Measurements from ENCODE around the gene ID3. TPM values are rescaled to one million over a fixed set of nuclear protein-coding genes. Genes with fewer than 3 reads are reported as not detected.
A peak's percentile ranks its signal among the peaks of the same experiment; 100 is the strongest.

The ID3 gene
- total RNA-seq, 1 donor from 2014 or later = 86.9 TPM

- Mint-ChIP-seq H3K27ac (ENCODE audit: unreplicated experiment) (peak overlapping the region; percentile 93), H3K36me3 (ENCODE audit: unreplicated experiment) (no peaks in the 10 kb centered on the region), H3K4me1 (ENCODE audit: unreplicated experiment) (peaks cover 46% of the 10 kb centered on the region), H3K4me3 (ENCODE audit: unreplicated experiment) (peak overlapping the region; percentile 79), H3K9me3 (ENCODE audit: unreplicated experiment) (no peaks in the 10 kb centered on the region), H3K27me3 (ENCODE audit: unreplicated experiment) (no peaks in the 10 kb centered on the region)
- no peak for TF ChIP-seq CTCF (IDR thresholded peaks at IDR 0.05)
- no peak for DNase-seq (ENCODE audit: extremely low spot score, unreplicated experiment)
Observed at GRCh38 chr1:23567996-23568607, 8.8 kb upstream of the ID3 start.

GRCh38 chr1:23567629-23567995, 8.3 kb upstream of the ID3 start:
- H3K27me3 Mint-ChIP-seq (ENCODE audit: unreplicated experiment) = no peaks in the 10 kb centered on the region
- no peak for TF ChIP-seq CTCF (IDR thresholded peaks at IDR 0.05)
- peak overlapping the region; percentile 59 for H3K27ac Mint-ChIP-seq (ENCODE audit: unreplicated experiment)
- DNase-seq (ENCODE audit: extremely low spot score, unreplicated experiment) = no peak
- H3K36me3 Mint-ChIP-seq (ENCODE audit: unreplicated experiment) = no peaks in the 10 kb centered on the region
- H3K4me1 Mint-ChIP-seq (ENCODE audit: unreplicated experiment) = peaks cover 49% of the 10 kb centered on the region
- peak overlapping the region; percentile 52 for H3K4me3 Mint-ChIP-seq (ENCODE audit: unreplicated experiment)
- H3K9me3 Mint-ChIP-seq (ENCODE audit: unreplicated experiment) = no peaks in the 10 kb centered on the region

- Mint-ChIP-seq H3K4me1 (ENCODE audit: unreplicated experiment) (peaks cover 63% of the 10 kb centered on the region), H3K27ac (ENCODE audit: unreplicated experiment) (peak overlapping the region; percentile 63), H3K36me3 (ENCODE audit: unreplicated experiment) (no peaks in the 10 kb centered on the region), H3K9me3 (ENCODE audit: unreplicated experiment) (no peaks in the 10 kb centered on the region), H3K4me3 (ENCODE audit: unreplicated experiment) (peak overlapping the region; percentile 3), H3K27me3 (ENCODE audit: unreplicated experiment) (no peaks in the 10 kb centered on the region)
- peak; percentile 14 for TF ChIP-seq CTCF (IDR thresholded peaks at IDR 0.05)
- no peak for DNase-seq (ENCODE audit: extremely low spot score, unreplicated experiment)
Observed at GRCh38 chr1:23566304-23566703, 7.0 kb upstream of the ID3 start.

GRCh38 chr1:23565776-23566175, 6.5 kb upstream of the ID3 start:
- H3K27ac Mint-ChIP-seq (ENCODE audit: unreplicated experiment) = peak overlapping the region; percentile 63
- H3K4me3 Mint-ChIP-seq (ENCODE audit: unreplicated experiment) = no peak overlapping the region
- no peak for TF ChIP-seq CTCF (IDR thresholded peaks at IDR 0.05)
- no peaks in the 10 kb centered on the region for H3K9me3 Mint-ChIP-seq (ENCODE audit: unreplicated experiment)
- H3K36me3 Mint-ChIP-seq (ENCODE audit: unreplicated experiment) = no peaks in the 10 kb centered on the region
- H3K4me1 Mint-ChIP-seq (ENCODE audit: unreplicated experiment) = peaks cover 68% of the 10 kb centered on the region
- DNase-seq (ENCODE audit: extremely low spot score, unreplicated experiment) = no peak
- no peaks in the 10 kb centered on the region for H3K27me3 Mint-ChIP-seq (ENCODE audit: unreplicated experiment)

- H3K36me3 Mint-ChIP-seq (ENCODE audit: unreplicated experiment) = no peaks in the 10 kb centered on the region
- TF ChIP-seq CTCF (IDR thresholded peaks at IDR 0.05) = no peak
- H3K4me1 Mint-ChIP-seq (ENCODE audit: unreplicated experiment) = peaks cover 77% of the 10 kb centered on the region
- H3K27ac Mint-ChIP-seq (ENCODE audit: unreplicated experiment) = peak overlapping the region; percentile 97
- H3K9me3 Mint-ChIP-seq (ENCODE audit: unreplicated experiment) = no peaks in the 10 kb centered on the region
- no peaks in the 10 kb centered on the region for H3K27me3 Mint-ChIP-seq (ENCODE audit: unreplicated experiment)
- peak overlapping the region; percentile 23 for H3K4me3 Mint-ChIP-seq (ENCODE audit: unreplicated experiment)
- DNase-seq (ENCODE audit: extremely low spot score, unreplicated experiment) = no peak
Observed at GRCh38 chr1:23564529-23565122, 5.3 kb upstream of the ID3 start.
